Osteocyte (in vitro differentiated cells): ENCODE measurements around the gene PRELID3B. TPM values are rescaled to one million over a fixed set of nuclear protein-coding genes. Genes with fewer than 3 reads are reported as not detected.
A peak's percentile ranks its signal among the peaks of the same experiment; 100 is the strongest.

Experiments
- DNase-seq: peaks from one replicate; pipeline ENCODE4 v3.0.0; 2021; ENCODE audit warnings: mixed read lengths; ENCODE audit not compliant: unreplicated experiment; ENCODE audit errors: extremely low spot score
- H3K27ac Mint-ChIP-seq: one replicate; pipeline ENCODE4 v1.8.0; 2021; ENCODE audit warnings: mild to moderate bottlenecking, mixed read lengths; ENCODE audit not compliant: unreplicated experiment
- H3K27me3 Mint-ChIP-seq: one replicate; pipeline ENCODE4 v1.8.0; 2021; ENCODE audit warnings: mixed read lengths; ENCODE audit not compliant: unreplicated experiment
- H3K36me3 Mint-ChIP-seq: one replicate; pipeline ENCODE4 v1.8.0; 2021; ENCODE audit warnings: mixed read lengths; ENCODE audit not compliant: unreplicated experiment
- H3K4me1 Mint-ChIP-seq: one replicate; pipeline ENCODE4 v1.8.0; 2021; ENCODE audit warnings: mixed read lengths; ENCODE audit not compliant: unreplicated experiment
- H3K4me3 Mint-ChIP-seq: one replicate; pipeline ENCODE4 v1.8.0; 2021; ENCODE audit warnings: mild to moderate bottlenecking, moderate library complexity, mixed read lengths; ENCODE audit not compliant: unreplicated experiment
- H3K9me3 Mint-ChIP-seq: one replicate; pipeline ENCODE4 v1.8.0; 2021; ENCODE audit warnings: mixed read lengths; ENCODE audit not compliant: unreplicated experiment
- total RNA-seq: library from RNA; stranded (reverse); gene quantifications from 2 replicates; pipeline ENCODE4 v1.2.1, GENCODE V29; 2021
- TF ChIP-seq, protein P1 (sequence below): fragments of 200-600 bp; sonication (generic); IDR thresholded peaks from 2 replicates; pipeline ENCODE4 v1.5.0; 2021; ENCODE audit warnings: antibody characterized with exemption, mild to moderate bottlenecking, moderate library complexity

PRELID3B gene
- total RNA-seq, 1 donor from 2014 or later: 45.1 TPM

GRCh38 chr20:59024111-59024530, 18.5 kb downstream of the PRELID3B start:
- Mint-ChIP-seq H3K4me3 (no peak overlapping the region), H3K27me3 (no peaks in the 10 kb centered on the region), H3K4me1 (peaks cover 38% of the 10 kb centered on the region), H3K27ac (no peak overlapping the region), H3K9me3 (no peaks in the 10 kb centered on the region), H3K36me3 (peaks cover 38% of the 10 kb centered on the region)
- TF ChIP-seq, protein P1, sequence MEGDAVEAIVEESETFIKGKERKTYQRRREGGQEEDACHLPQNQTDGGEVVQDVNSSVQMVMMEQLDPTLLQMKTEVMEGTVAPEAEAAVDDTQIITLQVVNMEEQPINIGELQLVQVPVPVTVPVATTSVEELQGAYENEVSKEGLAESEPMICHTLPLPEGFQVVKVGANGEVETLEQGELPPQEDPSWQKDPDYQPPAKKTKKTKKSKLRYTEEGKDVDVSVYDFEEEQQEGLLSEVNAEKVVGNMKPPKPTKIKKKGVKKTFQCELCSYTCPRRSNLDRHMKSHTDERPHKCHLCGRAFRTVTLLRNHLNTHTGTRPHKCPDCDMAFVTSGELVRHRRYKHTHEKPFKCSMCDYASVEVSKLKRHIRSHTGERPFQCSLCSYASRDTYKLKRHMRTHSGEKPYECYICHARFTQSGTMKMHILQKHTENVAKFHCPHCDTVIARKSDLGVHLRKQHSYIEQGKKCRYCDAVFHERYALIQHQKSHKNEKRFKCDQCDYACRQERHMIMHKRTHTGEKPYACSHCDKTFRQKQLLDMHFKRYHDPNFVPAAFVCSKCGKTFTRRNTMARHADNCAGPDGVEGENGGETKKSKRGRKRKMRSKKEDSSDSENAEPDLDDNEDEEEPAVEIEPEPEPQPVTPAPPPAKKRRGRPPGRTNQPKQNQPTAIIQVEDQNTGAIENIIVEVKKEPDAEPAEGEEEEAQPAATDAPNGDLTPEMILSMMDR: no peak
- peak; percentile 81 for DNase-seq

GRCh38 chr20:59023616-59024015, 19.0 kb downstream of the PRELID3B start:
- H3K36me3 Mint-ChIP-seq: peaks cover 34% of the 10 kb centered on the region
- H3K4me1 Mint-ChIP-seq: peaks cover 33% of the 10 kb centered on the region
- TF ChIP-seq, protein P1: no peak
- H3K4me3 Mint-ChIP-seq: no peak overlapping the region
- H3K27ac Mint-ChIP-seq: no peak overlapping the region
- H3K27me3 Mint-ChIP-seq: no peaks in the 10 kb centered on the region
- H3K9me3 Mint-ChIP-seq: no peaks in the 10 kb centered on the region
- DNase-seq: peak; percentile 70

DNA sequence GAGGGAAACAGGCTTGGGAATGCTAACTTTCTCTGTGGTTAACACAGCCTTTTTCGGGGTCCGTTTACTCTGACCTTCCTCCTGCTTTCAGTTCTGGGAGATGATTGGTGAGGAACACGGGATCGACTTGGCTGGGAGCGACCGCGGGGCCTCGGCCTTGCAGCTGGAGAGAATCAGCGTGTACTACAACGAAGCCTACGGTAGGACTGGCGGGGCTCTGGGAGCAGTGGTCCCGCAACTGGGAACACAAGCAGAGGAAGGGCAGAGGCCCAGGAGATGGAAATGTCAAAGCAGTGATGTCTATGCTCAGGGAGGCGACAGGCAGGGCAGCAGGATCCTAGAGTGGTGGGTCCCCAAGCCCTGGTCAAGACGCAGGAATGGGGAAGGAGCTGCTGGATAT, 19.8 kb downstream of the PRELID3B start:
- Mint-ChIP-seq H3K9me3 (no peaks in the 10 kb centered on the region), H3K27me3 (no peaks in the 10 kb centered on the region), H3K4me3 (no peak overlapping the region), H3K36me3 (peaks cover 30% of the 10 kb centered on the region), H3K27ac (no peak overlapping the region), H3K4me1 (peaks cover 24% of the 10 kb centered on the region)
- TF ChIP-seq, protein P1: no peak
- peak; percentile 66 for DNase-seq

GRCh38 chr20:59020938-59021551, 21.5 kb downstream of the PRELID3B start:
- Mint-ChIP-seq H3K36me3 (peaks cover 19% of the 10 kb centered on the region), H3K27ac (peak overlapping the region; percentile 71), H3K4me3 (no peak overlapping the region), H3K9me3 (no peaks in the 10 kb centered on the region), H3K27me3 (no peaks in the 10 kb centered on the region), H3K4me1 (peaks cover 20% of the 10 kb centered on the region)
- TF ChIP-seq, protein P1: no peak
- DNase-seq: peak; percentile 36

DNA sequence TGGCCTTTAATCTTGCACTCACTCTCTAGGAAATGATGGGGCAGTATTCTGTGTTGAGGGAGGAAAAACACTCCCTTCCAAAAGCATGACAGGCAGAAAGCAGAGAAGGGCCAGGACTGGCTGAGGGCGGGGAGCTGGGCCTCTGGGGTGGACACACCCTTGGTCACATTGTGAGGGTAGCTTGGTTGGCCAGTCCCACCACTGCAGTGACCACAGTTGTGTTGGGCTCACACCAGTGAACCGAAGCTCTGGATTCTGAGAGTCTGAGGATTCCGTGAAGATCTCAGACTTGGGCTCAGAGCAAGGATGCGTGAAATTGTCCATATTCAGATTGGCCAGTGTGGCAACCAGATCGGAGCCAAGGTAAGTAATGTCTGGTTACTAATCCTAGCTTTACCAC, 23.4 kb downstream of the PRELID3B start, which contains the start of gene TUBB1:
TUBB1 (plus strand) TSS at position 213 of the 400 bp plus-strand sequence; CDS start at position 307, 94 bp downstream.
- peak; percentile 69 for DNase-seq
- no peaks in the 10 kb centered on the region for H3K9me3 Mint-ChIP-seq
- TF ChIP-seq, protein P1: no peak
- peaks cover 14% of the 10 kb centered on the region for H3K36me3 Mint-ChIP-seq
- no peaks in the 10 kb centered on the region for H3K27me3 Mint-ChIP-seq
- H3K4me1 Mint-ChIP-seq: peaks cover 27% of the 10 kb centered on the region
- H3K27ac Mint-ChIP-seq: no peak within 1 kb of the TSS
- no peak within 1 kb of the TSS for H3K4me3 Mint-ChIP-seq
